Measurements from ENCODE around the gene SET.
A peak's percentile ranks its signal among the peaks of the same experiment; 100 is the strongest.

Gene SET

GRCh38 chr9:128727640-128728248 is 38.7 kb downstream of the SET start:
- DNase-seq (ENCODE audit: insufficient read length, low spot score): no peak
- FAIRE-seq: no peak
- TF ChIP-seq CTCF (IDR thresholded peaks at IDR 0.05; ENCODE audit: insufficient read depth, missing control alignments): no peak

DNA sequence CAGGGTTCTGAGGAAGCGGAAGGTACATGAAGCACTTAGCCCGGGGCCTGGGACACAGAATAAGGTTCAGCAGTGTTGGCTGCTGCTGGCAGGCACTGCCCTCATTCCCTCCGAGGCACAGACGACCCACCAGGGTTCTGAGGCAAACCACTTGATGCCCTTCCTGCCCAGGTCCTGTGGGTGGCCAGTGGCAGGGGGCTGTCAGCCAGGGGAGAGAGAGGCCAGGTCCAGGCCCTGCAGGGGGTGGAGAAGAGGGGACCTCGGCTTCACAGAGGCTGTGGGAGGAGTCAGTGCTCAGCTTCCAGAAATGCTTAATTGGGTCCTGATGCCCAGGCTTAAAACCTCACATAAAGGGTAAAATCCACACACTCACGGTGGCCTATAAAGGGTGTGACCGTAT is 39.3 kb downstream of the SET start:
- TF ChIP-seq CTCF (IDR thresholded peaks at IDR 0.05; ENCODE audit: insufficient read depth, missing control alignments): no peak
- DNase-seq (ENCODE audit: insufficient read length, low spot score): no peak
- FAIRE-seq: no peak

- peak; percentile 10 for TF ChIP-seq CTCF (IDR thresholded peaks at IDR 0.05; ENCODE audit: insufficient read depth, missing control alignments)
- no peak for DNase-seq (ENCODE audit: insufficient read length, low spot score)
- FAIRE-seq: no peak
Observed at GRCh38 chr9:128729302-128729701, 40.3 kb downstream of the SET start.

DNA sequence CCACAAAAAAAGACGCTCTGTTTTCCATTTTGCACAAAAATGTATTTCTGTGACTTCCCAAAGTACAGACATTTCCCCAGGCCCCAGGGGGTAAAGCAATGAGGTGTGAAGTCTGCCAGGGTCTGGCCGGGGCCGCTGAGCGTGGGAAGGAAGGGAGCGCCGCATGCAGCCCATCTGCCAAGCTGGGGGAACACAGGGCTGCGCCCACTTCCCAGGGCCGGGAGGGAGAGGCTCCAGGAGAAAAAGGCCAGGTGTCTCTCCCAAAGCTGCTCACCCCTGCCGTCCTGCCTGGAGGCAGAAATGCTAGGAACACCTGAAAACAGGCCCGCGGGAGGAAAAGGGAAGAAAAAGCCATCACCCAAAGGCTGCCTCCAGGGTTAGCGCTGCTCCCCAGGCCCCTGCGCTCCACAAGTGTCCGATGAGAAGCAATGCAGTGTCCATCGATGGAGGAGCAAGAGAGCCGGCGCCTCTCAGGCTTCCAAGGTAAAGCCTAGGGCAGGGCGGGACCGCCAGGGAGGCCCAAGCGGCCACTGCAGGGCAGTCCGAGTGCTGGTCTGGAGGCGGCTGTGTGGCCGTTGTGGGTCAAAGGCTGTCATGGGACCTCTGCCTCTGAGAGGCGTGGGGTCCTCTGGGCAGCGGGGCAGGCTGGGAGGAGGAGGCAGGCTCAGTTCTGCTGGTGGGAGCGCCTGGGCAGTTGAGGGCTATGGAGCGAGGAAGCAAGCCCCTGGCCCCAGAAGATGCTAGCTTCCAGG is 40.9 kb downstream of the SET start:
- DNase-seq (ENCODE audit: insufficient read length, low spot score): no peak
- FAIRE-seq: no peak
- TF ChIP-seq CTCF (IDR thresholded peaks at IDR 0.05; ENCODE audit: insufficient read depth, missing control alignments): no peak

DNA sequence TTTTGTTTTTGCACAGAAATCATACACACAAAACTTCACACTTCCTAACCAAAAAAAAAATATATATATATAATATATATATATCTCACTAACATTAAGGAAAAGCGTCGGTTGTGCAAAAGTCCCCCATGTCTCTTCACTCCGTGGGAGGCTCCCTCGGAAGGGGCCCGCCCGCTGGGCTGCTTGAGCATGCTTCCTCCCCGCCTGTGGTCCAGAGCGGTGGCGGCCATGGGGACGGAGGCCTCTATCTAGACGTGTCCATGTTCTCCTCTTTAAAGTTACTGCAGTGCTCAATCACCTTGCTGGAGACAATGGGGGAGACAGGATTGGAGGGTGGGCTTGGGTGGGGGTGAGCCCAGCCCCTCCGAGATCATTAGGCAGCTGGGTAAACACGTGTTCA is 42.1 kb downstream of the SET start:
- FAIRE-seq (no peak), DNase-seq (ENCODE audit: insufficient read length, low spot score) (no peak)
- TF ChIP-seq CTCF (IDR thresholded peaks at IDR 0.05; ENCODE audit: insufficient read depth, missing control alignments): no peak

- no peak for TF ChIP-seq CTCF (IDR thresholded peaks at IDR 0.05; ENCODE audit: insufficient read depth, missing control alignments)
- FAIRE-seq: no peak
- DNase-seq (ENCODE audit: insufficient read length, low spot score): no peak
Observed at GRCh38 chr9:128731691-128732090, 42.7 kb downstream of the SET start.

DNA sequence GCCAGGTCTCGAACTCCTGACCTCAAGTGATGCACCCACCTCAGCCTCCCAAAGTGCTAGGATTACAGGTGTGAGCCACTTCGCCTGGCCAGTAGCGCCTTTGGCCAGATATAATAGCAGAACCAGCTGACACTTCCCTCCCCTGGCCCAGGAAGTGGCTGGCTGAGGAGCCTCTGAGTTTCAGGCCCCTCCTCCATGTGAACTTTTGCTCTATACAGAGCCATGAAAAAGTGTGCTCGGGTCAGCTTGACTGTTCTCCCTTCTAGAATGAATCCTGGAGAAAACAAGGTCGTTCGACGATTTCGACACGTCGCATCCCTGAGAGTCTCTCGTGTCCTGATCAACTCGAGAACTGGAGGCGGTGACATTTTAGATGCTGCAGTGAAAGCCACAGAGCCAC is 43.6 kb downstream of the SET start:
- no peak for TF ChIP-seq CTCF (IDR thresholded peaks at IDR 0.05; ENCODE audit: insufficient read depth, missing control alignments)
- DNase-seq (ENCODE audit: insufficient read length, low spot score) (no peak), FAIRE-seq (no peak)

Measured in D721Med (cell line).